ENCODE results near the gene CDK11B. TPM values are rescaled to one million over a fixed set of nuclear protein-coding genes. Genes with fewer than 3 reads are reported as not detected.

Gene CDK11B
- total RNA-seq, 1 donor from 2014 or later: 23.4 TPM

GRCh38 chr1:1620433-1621139 lies 38.2 kb downstream of the CDK11B start:
- Histone ChIP-seq H2AFZ (ENCODE audit: low read depth, low read length) (no peak overlapping the region), H4K20me1 (ENCODE audit: insufficient read depth, low read length) (peaks cover 69% of the 10 kb centered on the region), H3K9ac (ENCODE audit: low read length) (no peak overlapping the region), H3K27ac (ENCODE audit: low read depth, low read length) (no peak overlapping the region), H3K4me2 (ENCODE audit: low read length) (no peak overlapping the region), H3K9me3 (ENCODE audit: insufficient read depth, low read depth, low read length) (no peaks in the 10 kb centered on the region), H3K4me3 (ENCODE audit: insufficient read depth, low read depth, low read length) (no peak overlapping the region), H3K36me3 (ENCODE audit: insufficient read depth, low read length) (peaks cover 3% of the 10 kb centered on the region), H3K79me2 (ENCODE audit: insufficient read depth, low read length) (peaks cover 28% of the 10 kb centered on the region), H3K4me1 (ENCODE audit: insufficient read depth, low read length) (peaks cover 18% of the 10 kb centered on the region), H3K27me3 (ENCODE audit: insufficient read depth, low read length) (no peaks in the 10 kb centered on the region)
- H3K4me3 Mint-ChIP-seq (ENCODE audit: unreplicated experiment): no peak overlapping the region
- FAIRE-seq: no peak
- H3K4me1 Mint-ChIP-seq (ENCODE audit: low read depth, unreplicated experiment): peaks cover 15% of the 10 kb centered on the region
- H3K27me3 Mint-ChIP-seq (ENCODE audit: low read depth, unreplicated experiment): no peaks in the 10 kb centered on the region
- TF ChIP-seq CTCF (IDR thresholded peaks at IDR 0.05; ENCODE audit: insufficient read depth, low read depth, low read length) (no peak), EZH2 (IDR thresholded peaks at IDR 0.05; ENCODE audit: insufficient read depth, low read length) (no peak)
- H3K36me3 Mint-ChIP-seq (ENCODE audit: low read depth, unreplicated experiment): peaks cover 4% of the 10 kb centered on the region
- H3K27ac Mint-ChIP-seq (ENCODE audit: unreplicated experiment): no peak overlapping the region
- DNase-seq (ENCODE audit: low read depth): no peak
- H3K9me3 Mint-ChIP-seq (ENCODE audit: unreplicated experiment): no peaks in the 10 kb centered on the region

- peaks cover 3% of the 10 kb centered on the region for H3K36me3 ChIP-seq (ENCODE audit: insufficient read depth, low read length)
- no peak overlapping the region for H3K4me2 ChIP-seq (ENCODE audit: low read length)
- Mint-ChIP-seq H3K4me3 (ENCODE audit: unreplicated experiment) (no peak overlapping the region), H3K9me3 (ENCODE audit: unreplicated experiment) (no peaks in the 10 kb centered on the region), H3K36me3 (ENCODE audit: low read depth, unreplicated experiment) (peaks cover 4% of the 10 kb centered on the region), H3K27me3 (ENCODE audit: low read depth, unreplicated experiment) (no peaks in the 10 kb centered on the region), H3K27ac (ENCODE audit: unreplicated experiment) (no peak overlapping the region), H3K4me1 (ENCODE audit: low read depth, unreplicated experiment) (peaks cover 15% of the 10 kb centered on the region)
- H3K4me1 ChIP-seq (ENCODE audit: insufficient read depth, low read length): peaks cover 18% of the 10 kb centered on the region
- peaks cover 29% of the 10 kb centered on the region for H3K79me2 ChIP-seq (ENCODE audit: insufficient read depth, low read length)
- no peak for FAIRE-seq
- H3K27me3 ChIP-seq (ENCODE audit: insufficient read depth, low read length): no peaks in the 10 kb centered on the region
- H2AFZ ChIP-seq (ENCODE audit: low read depth, low read length): no peak overlapping the region
- TF ChIP-seq CTCF (IDR thresholded peaks at IDR 0.05; ENCODE audit: insufficient read depth, low read depth, low read length): no peak
- no peak for TF ChIP-seq EZH2 (IDR thresholded peaks at IDR 0.05; ENCODE audit: insufficient read depth, low read length)
- H3K9ac ChIP-seq (ENCODE audit: low read length): no peak overlapping the region
- no peak for DNase-seq (ENCODE audit: low read depth)
- no peak overlapping the region for H3K4me3 ChIP-seq (ENCODE audit: insufficient read depth, low read depth, low read length)
- H3K27ac ChIP-seq (ENCODE audit: low read depth, low read length): no peak overlapping the region
- peaks cover 70% of the 10 kb centered on the region for H4K20me1 ChIP-seq (ENCODE audit: insufficient read depth, low read length)
- no peaks in the 10 kb centered on the region for H3K9me3 ChIP-seq (ENCODE audit: insufficient read depth, low read depth, low read length)
Measured at GRCh38 chr1:1619917-1620361, 38.9 kb downstream of the CDK11B start.

GRCh38 chr1:1618396-1619068 lies 40.3 kb downstream of the CDK11B start:
- Histone ChIP-seq H3K4me3 (ENCODE audit: insufficient read depth, low read depth, low read length) (no peak overlapping the region), H3K27me3 (ENCODE audit: insufficient read depth, low read length) (no peaks in the 10 kb centered on the region), H2AFZ (ENCODE audit: low read depth, low read length) (no peak overlapping the region), H3K27ac (ENCODE audit: low read depth, low read length) (no peak overlapping the region), H3K4me1 (ENCODE audit: insufficient read depth, low read length) (peaks cover 32% of the 10 kb centered on the region), H3K4me2 (ENCODE audit: low read length) (no peak overlapping the region), H3K9ac (ENCODE audit: low read length) (no peak overlapping the region), H4K20me1 (ENCODE audit: insufficient read depth, low read length) (peaks cover 78% of the 10 kb centered on the region), H3K79me2 (ENCODE audit: insufficient read depth, low read length) (peaks cover 41% of the 10 kb centered on the region), H3K9me3 (ENCODE audit: insufficient read depth, low read depth, low read length) (no peaks in the 10 kb centered on the region), H3K36me3 (ENCODE audit: insufficient read depth, low read length) (peaks cover 3% of the 10 kb centered on the region)
- DNase-seq (ENCODE audit: low read depth) (no peak), FAIRE-seq (no peak)
- Mint-ChIP-seq H3K27ac (ENCODE audit: unreplicated experiment) (no peak overlapping the region), H3K4me1 (ENCODE audit: low read depth, unreplicated experiment) (peaks cover 18% of the 10 kb centered on the region), H3K36me3 (ENCODE audit: low read depth, unreplicated experiment) (peaks cover 4% of the 10 kb centered on the region), H3K4me3 (ENCODE audit: unreplicated experiment) (no peak overlapping the region), H3K9me3 (ENCODE audit: unreplicated experiment) (no peaks in the 10 kb centered on the region), H3K27me3 (ENCODE audit: low read depth, unreplicated experiment) (no peaks in the 10 kb centered on the region)
- no peak for TF ChIP-seq CTCF (IDR thresholded peaks at IDR 0.05; ENCODE audit: insufficient read depth, low read depth, low read length)
- no peak for TF ChIP-seq EZH2 (IDR thresholded peaks at IDR 0.05; ENCODE audit: insufficient read depth, low read length)
